ENCODE measurements around the gene GPATCH3. TPM values are rescaled to one million over a fixed set of nuclear protein-coding genes. Genes with fewer than 3 reads are reported as not detected.

Gene GPATCH3, protein sequence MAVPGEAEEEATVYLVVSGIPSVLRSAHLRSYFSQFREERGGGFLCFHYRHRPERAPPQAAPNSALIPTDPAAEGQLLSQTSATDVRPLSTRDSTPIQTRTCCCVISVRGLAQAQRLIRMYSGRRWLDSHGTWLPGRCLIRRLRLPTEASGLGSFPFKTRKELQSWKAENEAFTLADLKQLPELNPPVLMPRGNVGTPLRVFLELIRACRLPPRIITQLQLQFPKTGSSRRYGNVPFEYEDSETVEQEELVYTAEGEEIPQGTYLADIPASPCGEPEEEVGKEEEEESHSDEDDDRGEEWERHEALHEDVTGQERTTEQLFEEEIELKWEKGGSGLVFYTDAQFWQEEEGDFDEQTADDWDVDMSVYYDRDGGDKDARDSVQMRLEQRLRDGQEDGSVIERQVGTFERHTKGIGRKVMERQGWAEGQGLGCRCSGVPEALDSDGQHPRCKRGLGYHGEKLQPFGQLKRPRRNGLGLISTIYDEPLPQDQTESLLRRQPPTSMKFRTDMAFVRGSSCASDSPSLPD
- total RNA-seq = 7.4 and 11.7 TPM in 2 replicates

DNA sequence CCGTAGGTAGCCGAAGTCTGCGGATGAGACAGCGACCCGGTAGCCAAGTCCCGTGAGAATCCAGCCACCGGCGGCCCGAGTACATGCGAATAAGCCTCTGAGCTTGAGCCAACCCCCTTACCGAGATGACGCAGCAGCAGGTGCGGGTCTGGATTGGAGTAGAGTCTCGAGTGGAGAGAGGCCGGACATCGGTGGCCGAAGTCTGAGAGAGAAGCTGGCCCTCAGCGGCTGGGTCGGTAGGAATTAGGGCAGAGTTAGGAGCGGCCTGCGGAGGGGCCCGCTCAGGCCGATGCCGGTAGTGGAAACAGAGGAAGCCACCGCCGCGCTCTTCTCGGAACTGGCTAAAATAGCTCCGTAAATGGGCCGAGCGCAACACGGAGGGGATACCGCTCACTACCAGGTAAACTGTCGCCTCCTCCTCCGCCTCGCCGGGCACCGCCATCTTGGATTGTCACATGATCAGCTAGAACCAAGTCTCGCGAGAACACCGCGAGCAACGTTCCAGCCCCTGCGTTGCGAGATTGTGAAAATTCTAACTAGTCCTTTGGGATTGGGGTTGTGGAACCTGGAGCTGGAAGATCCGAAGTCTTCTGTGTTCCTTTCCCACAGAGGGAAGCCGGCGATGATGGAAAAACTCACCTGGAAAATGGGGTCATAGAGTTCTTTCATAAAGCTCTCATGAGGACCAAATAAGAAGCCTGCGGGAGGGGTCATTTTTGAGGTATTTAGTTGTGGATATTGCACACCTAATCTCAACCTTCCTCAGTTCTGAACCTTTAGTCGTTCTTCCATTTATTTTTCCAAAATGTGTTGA is at the start of gene GPATCH3:
Gene GPATCH3, minus strand, starts transcription at position 467 of the 814 bp plus-strand sequence. Its CDS starts 25 bp downstream, at position 442.

DNA sequence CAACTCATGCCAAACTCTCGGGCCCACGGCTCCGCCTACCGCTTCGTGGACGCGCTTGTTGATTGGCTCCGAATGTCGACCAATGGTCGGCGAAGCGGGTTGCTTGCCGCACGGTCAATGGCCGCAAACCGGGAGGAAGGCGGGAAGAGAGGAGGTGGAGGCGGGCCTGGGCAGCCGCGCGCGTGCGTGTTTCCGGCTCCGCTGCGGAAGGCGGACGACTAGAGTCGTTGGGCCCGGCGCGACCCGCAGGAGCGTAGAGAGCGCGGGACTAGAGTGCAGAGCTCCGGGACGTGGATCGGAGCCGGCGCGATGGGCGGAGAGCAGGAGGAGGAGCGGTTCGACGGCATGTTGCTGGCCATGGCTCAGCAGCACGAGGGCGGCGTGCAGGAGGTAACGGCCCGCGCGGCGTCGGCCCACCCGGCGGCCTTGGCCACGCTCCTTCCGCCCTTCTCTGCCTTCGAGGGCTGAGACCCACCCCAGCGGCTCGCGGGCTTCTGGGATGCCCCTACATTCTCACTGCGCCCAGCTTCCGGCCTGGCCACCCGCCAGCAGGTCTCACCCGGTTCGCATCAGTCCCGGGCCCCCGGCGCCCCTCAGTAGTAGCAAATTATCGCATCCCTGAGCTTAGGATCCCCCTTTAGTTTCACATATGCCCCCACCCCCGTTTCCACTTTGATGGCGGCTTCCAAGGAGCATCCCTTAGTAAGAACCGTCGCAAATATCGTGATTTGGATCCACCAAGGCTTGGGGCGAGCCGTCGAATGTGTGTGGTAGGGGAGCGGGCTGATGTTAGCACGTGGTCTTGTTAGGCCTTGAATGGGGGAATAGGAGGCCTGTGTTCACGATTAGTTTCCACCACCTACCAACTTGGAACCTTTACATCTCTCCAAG is 21.5 kb upstream of the GPATCH3 start, which contains the start of gene NUDC:
Gene NUDC, plus strand, starts transcription at position 204 of the 891 bp plus-strand sequence. Its CDS starts 106 bp downstream, at position 310.

DNA sequence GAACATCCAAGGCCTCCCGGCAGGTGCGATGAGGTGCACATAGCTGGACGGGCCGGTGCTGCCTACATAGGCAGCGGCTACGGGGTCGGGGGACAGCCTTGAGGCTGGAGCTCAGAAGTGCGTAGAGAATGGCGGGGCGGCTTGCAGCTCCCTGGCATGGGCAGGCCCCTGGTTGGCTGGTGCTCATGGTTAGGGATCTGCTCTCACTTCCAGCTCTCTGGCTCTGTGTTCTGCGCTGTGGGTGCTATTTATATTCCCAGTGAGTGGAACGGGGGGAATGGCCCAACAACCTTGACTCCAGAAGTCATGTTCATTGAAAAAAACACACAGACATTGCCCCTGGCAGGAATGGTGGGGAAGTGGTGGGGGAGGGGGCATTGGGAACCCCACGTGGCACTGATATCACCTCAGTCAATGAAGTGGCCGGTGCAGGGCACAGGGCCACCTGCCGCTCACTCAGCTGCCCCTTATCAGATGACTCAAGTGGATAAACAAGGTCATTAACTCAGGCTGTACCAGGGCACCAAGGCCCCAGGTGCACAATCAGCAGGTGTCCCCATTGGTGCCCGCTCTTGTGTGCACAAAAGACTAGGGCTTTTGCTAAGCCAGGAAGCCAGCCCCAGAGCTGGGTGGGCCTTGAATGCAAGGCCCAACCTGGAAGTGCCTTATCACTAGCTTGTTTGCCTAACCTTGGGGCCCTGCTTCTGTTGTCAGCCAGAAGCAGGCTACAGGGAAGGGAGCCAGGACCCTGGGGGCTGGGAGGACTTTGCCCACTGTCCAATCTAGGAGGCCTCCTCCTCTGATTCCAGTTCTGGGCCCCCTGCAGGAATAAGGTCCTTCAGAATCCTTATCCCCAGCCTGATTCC is 13.7 kb upstream of the GPATCH3 start, which contains the start of gene NR0B2:
Gene NR0B2, minus strand, starts transcription at position 222 of the 866 bp plus-strand sequence. Its CDS starts 35 bp downstream, at position 187.

DNA sequence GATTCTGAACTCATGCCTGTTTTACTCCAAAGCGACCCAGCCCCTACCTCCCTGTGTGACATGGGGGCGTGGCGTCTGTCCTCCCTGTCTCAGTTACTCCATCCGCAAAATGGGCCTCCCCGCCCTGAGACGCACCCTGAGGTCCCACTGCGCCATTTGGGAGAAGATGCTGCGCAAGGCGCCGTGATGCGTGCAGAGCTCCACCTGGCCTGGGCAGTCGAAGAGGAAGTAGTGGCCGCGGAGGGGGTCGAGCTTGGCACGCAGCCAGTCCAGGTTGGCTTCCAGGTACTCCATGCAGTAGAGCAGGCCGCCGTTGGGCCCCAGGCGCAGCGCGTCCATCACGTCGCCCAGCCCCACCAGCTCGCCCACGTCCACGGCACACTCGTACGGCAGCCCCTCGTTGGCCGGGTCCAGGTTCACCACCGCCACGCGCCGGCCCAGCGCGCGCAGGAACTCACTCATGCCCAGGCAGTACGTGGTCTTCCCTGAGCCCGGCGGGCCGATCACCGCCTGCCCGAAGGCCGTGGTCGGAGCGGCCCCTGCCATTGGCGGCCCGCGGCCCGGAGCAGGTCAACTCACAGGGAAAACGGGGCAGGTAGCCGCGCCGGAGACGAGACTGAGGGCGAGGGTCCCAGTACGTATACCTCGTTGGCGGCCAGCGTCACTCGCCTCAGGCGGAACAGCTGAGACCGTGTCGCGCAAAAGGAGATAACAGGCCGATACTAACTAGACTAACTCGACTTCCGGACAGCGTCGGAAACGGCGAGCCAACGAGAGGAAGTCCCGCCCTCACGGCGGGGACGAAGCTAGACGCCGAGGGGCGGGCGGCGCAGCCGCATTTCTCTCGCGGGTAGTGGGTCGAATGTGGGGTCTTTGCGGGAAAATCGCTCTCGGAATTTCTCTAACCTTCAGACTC is 10.5 kb downstream of the GPATCH3 start, which contains the start of gene GPN2:
Gene GPN2, minus strand, starts transcription at position 733 of the 916 bp plus-strand sequence. Its CDS starts 187 bp downstream, at position 546.

DNA sequence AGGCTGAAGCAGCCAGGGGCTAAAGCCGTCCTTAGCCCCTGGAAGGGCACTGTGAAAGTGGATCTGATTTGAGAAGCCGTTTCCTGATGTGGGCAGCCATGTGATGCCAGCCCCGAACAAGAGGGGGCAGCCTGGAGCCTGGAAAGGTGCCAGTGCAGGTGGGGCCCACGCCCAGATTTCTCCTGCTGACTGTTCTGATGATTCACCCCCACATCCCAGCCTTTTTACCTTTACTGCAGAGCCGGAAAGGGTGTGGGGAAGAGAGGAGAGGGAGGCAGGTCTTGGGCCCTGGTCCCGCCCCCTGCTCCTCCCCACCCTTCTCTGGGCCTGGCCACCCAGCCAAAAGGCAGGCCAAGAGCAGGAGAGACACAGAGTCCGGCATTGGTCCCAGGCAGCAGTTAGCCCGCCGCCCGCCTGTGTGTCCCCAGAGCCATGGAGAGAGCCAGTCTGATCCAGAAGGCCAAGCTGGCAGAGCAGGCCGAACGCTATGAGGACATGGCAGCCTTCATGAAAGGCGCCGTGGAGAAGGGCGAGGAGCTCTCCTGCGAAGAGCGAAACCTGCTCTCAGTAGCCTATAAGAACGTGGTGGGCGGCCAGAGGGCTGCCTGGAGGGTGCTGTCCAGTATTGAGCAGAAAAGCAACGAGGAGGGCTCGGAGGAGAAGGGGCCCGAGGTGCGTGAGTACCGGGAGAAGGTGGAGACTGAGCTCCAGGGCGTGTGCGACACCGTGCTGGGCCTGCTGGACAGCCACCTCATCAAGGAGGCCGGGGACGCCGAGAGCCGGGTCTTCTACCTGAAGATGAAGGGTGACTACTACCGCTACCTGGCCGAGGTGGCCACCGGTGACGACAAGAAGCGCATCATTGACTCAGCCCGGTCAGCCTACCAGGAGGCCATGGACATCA is 37.2 kb downstream of the GPATCH3 start, which contains the start of gene SFN:
Gene SFN, plus strand, starts transcription at position 369 of the 904 bp plus-strand sequence. Its CDS starts 64 bp downstream, at position 433.

Other genes starting within 250 kb of the GPATCH3 start
- 20.2 and 23.6 TPM in 2 replicates for gene ARID1A, start 204.5 kb downstream of the GPATCH3 start, total RNA-seq
- gene PIGV, start 112.5 kb downstream of the GPATCH3 start, total RNA-seq = 18.0 and 18.2 TPM in 2 replicates
- gene ZDHHC18, start 73.8 kb downstream of the GPATCH3 start, total RNA-seq = 14.9 and 15.3 TPM in 2 replicates
- 0.74 and 1.2 TPM in 2 replicates for gene SFN, start 37.3 kb downstream of the GPATCH3 start, total RNA-seq
- gene GPN2, start 10.2 kb downstream of the GPATCH3 start, total RNA-seq = 8.7 and 10.4 TPM in 2 replicates
- not detected in 2 replicates for gene NR0B2, start 13.5 kb upstream of the GPATCH3 start, total RNA-seq
- 89.9 and 95.8 TPM in 2 replicates for gene NUDC, start 21.3 kb upstream of the GPATCH3 start, total RNA-seq
- gene KDF1, start 60.0 kb upstream of the GPATCH3 start, total RNA-seq = 0.67 and 1.3 TPM in 2 replicates
- 215 and 217 TPM in 2 replicates for gene TRNP1, start 93.2 kb upstream of the GPATCH3 start, total RNA-seq
- gene TENT5B, start 112.4 kb upstream of the GPATCH3 start, total RNA-seq = 19.8 TPM in 2 replicates